Activated naive CD8-positive, alpha-beta T cell treated with anti-CD3 and anti-CD28 coated beads, Interleukin-2, amount 50 U/mL, for 16 hours (primary cell): Measurements from ENCODE around the gene APOL1.

Experiments
- DNase-seq: peaks from one replicate; pipeline ENCODE4 v3.0.0-alpha.2; 2020; ENCODE audit warnings: low read depth, low spot score

Gene APOL1

DNA sequence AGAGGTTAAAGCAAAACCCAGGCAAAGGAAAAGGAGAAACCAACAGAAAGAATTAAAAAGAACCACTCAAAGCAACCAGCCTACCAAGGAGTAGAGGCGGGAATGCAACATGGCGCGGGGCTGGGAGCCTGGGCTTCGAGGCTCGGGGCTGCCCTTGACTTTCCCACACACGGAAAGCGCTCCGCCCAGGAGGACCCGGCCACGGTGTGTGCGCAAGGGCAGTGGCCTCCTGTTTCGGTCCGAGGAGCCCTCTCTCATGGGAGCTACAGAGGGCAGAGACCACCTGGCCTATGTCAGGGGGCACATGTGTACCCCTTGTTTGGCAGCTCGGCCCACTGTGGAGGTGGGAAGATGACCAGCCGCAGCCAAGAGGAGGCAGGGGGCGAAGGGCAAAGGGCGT is 55.9 kb downstream of the APOL1 start:
- no peak for DNase-seq

DNA sequence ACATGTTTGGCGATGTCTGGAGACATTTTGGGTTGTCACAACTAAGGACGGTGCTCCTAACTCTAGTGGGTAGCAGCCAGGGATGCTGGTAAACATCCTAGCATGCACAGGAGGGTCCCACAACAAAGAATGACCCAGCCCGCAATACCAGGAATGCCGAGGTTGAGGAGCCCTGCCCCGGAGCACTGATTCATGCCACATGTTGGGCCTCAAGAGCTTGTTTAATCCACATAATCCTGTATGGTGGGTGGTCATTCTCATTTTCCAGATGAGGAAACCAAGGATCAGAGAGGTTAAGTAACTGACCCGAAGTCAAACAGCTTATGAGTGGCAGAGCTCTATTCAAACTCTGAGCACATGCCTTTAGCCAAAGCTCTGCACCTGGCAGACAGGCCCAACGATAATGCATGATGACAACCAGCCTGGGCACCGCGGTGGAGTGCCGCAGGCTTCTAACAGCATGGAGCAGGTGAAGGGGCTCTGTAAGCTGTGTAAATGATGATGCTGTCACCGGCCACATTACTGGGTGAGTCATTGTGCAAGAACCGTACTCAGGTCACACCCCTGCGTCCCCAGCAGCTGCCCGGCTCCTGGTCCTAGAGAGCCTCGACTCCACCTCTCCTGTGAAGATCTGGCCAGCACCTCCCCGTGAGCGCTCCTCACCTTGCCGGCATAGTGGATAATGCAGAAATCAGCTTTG is 58.6 kb downstream of the APOL1 start:
- no peak for DNase-seq

DNA sequence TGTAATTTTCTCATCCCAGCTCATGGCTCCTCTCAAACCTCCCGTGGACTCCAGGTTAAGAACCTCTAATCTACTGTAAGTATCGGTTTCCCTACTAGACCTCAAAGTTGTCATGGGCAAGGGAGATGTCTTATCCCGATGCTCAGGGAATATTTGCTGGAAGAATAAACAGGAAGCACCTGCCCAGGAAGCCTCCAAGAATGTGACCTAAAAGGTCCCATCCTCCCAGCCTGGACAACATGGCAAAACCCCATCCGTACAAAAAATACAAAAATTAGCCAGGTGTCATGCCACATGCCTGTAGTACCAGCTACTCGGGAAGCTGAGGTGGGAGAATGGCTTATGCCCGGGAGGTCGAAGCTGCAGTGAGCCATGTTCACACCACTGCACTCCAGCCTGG is 62.4 kb downstream of the APOL1 start:
- DNase-seq = no peak

DNA sequence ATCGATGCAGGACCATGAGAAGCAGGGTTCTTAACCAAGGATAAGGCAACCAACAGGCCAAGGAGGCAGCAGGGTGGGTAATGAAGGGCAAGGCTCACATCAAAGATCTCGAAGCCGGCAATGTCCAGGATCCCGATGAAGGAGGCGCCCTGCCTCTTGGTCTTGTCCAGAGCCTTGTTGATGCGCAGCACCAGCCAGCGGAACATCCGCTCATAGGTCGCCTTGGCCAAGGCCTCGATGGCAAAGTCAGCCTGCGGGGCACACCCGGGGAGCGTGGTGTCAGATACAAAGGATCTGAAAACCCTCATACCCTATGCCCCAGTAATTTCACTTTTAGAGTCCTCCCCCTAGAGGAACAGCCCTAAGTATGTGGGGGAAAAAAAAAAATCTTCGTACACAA is 63.5 kb downstream of the APOL1 start:
- no peak for DNase-seq
